ENCODE data around the gene CMC2.

The CMC2 gene

GRCh38 chr16:80947239-80947638, 59.4 kb downstream of the CMC2 start:
- no peak for TF ChIP-seq SIN3A (IDR thresholded peaks at IDR 0.05; ENCODE audit: borderline replicate concordance, insufficient read depth, low read length)
- no peak for TF ChIP-seq TAF1 (IDR thresholded peaks at IDR 0.05; ENCODE audit: borderline replicate concordance, insufficient read depth, low read length)
- TF ChIP-seq POLR2AphosphoS5 (IDR thresholded peaks at IDR 0.05; ENCODE audit: low read depth, low read length), result no peak
- TF ChIP-seq REST (IDR thresholded peaks at IDR 0.05; ENCODE audit: insufficient read depth in 1 of 2, low read depth in 2 of 2, low read length in 2 of 2), result no peak
- TF ChIP-seq FOXP2 (optimal IDR thresholded peaks at IDR 0.05; ENCODE audit: borderline replicate concordance, extremely low read depth, extremely low read length, insufficient read depth), result no peak

GRCh38 chr16:80946481-80946880, 60.2 kb downstream of the CMC2 start:
- TF ChIP-seq SIN3A (IDR thresholded peaks at IDR 0.05; ENCODE audit: borderline replicate concordance, insufficient read depth, low read length) (no peak), POLR2AphosphoS5 (IDR thresholded peaks at IDR 0.05; ENCODE audit: low read depth, low read length) (no peak), REST (IDR thresholded peaks at IDR 0.05; ENCODE audit: insufficient read depth in 1 of 2, low read depth in 2 of 2, low read length in 2 of 2) (no peak), TAF1 (IDR thresholded peaks at IDR 0.05; ENCODE audit: borderline replicate concordance, insufficient read depth, low read length) (no peak), FOXP2 (optimal IDR thresholded peaks at IDR 0.05; ENCODE audit: borderline replicate concordance, extremely low read depth, extremely low read length, insufficient read depth) (no peak)

GRCh38 chr16:80940069-80940856, 66.4 kb downstream of the CMC2 start:
- TF ChIP-seq SIN3A (IDR thresholded peaks at IDR 0.05; ENCODE audit: borderline replicate concordance, insufficient read depth, low read length) (no peak), POLR2AphosphoS5 (IDR thresholded peaks at IDR 0.05; ENCODE audit: low read depth, low read length) (no peak), REST (IDR thresholded peaks at IDR 0.05; ENCODE audit: insufficient read depth in 1 of 2, low read depth in 2 of 2, low read length in 2 of 2) (no peak), FOXP2 (optimal IDR thresholded peaks at IDR 0.05; ENCODE audit: borderline replicate concordance, extremely low read depth, extremely low read length, insufficient read depth) (no peak), TAF1 (IDR thresholded peaks at IDR 0.05; ENCODE audit: borderline replicate concordance, insufficient read depth, low read length) (no peak)

GRCh38 chr16:80938879-80939260, 67.8 kb downstream of the CMC2 start:
- no peak for TF ChIP-seq FOXP2 (optimal IDR thresholded peaks at IDR 0.05; ENCODE audit: borderline replicate concordance, extremely low read depth, extremely low read length, insufficient read depth)
- TF ChIP-seq REST (IDR thresholded peaks at IDR 0.05; ENCODE audit: insufficient read depth in 1 of 2, low read depth in 2 of 2, low read length in 2 of 2), result no peak
- TF ChIP-seq SIN3A (IDR thresholded peaks at IDR 0.05; ENCODE audit: borderline replicate concordance, insufficient read depth, low read length), result no peak
- no peak for TF ChIP-seq TAF1 (IDR thresholded peaks at IDR 0.05; ENCODE audit: borderline replicate concordance, insufficient read depth, low read length)
- TF ChIP-seq POLR2AphosphoS5 (IDR thresholded peaks at IDR 0.05; ENCODE audit: low read depth, low read length), result no peak
